Upper lobe of left lung (tissue), 4 donors: Measurements from ENCODE around the gene PLEKHM2.

Experiments
- CTCF ChIP-seq, 6 experiments: fragments of 450-650 bp in 4 of 6; fragments of 200-600 bp in 2 of 6; sonication (generic) in 2 of 6; IDR thresholded peaks; one replicate each; pipeline ENCODE4 v1.5.1; 2016 to 2019; ENCODE audit warnings: antibody characterized with exemption in 6 of 6
- POLR2AphosphoS5 ChIP-seq, 2 donors: sonication (generic); formaldehyde crosslinking; IDR thresholded peaks; one replicate each; pipeline ENCODE4 v1.5.1; 2017; ENCODE audit warnings: antibody characterized with exemption in 2 of 2

- TF ChIP-seq POLR2AphosphoS5 (IDR thresholded peaks at IDR 0.05) (no peak), CTCF (IDR thresholded peaks at IDR 0.05) (no peak)
These were observed 27.1 kb upstream of the PLEKHM2 start for GRCh38 chr1:15657021-15657420.
